ENCODE data around the gene FANCF. TPM values are rescaled to one million over a fixed set of nuclear protein-coding genes. Genes with fewer than 3 reads are reported as not detected.

Gene FANCF
- total RNA-seq, 1 donor from 2014 or later = 21.9 TPM

- Mint-ChIP-seq H3K4me3 (no peak overlapping the region), H3K27ac (no peak overlapping the region), H3K27me3 (no peaks in the 10 kb centered on the region), H3K4me1 (no peaks in the 10 kb centered on the region), H3K9me3 (no peaks in the 10 kb centered on the region), H3K36me3 (ENCODE audit: low read depth) (no peaks in the 10 kb centered on the region)
- ChIA-PET CTCF (interaction anchor here (1.1 kb wide), 1 partner anchor 11 kb away, joined by 3 read pairs; no protein-coding TSS in a partner anchor), POLR2A (no interaction called here)
- DNase-seq (no peak), ATAC-seq (ENCODE audit: low read depth) (no peak)
- no peak for TF ChIP-seq CTCF (IDR thresholded peaks at IDR 0.05)
- intact Hi-C loops (cut with micrococcal nuclease) = no loop called here
Measured at GRCh38 chr11:22634897-22635629, 9.4 kb upstream of the FANCF start.

GRCh38 chr11:22633354-22633902 lies 7.8 kb upstream of the FANCF start:
- ATAC-seq (ENCODE audit: low read depth) (no peak), DNase-seq (no peak)
- no peak overlapping the region for H3K27ac Mint-ChIP-seq
- no peaks in the 10 kb centered on the region for H3K4me1 Mint-ChIP-seq
- intact Hi-C loops (cut with micrococcal nuclease) = no loop called here
- H3K9me3 Mint-ChIP-seq = no peaks in the 10 kb centered on the region
- no peaks in the 10 kb centered on the region for H3K27me3 Mint-ChIP-seq
- H3K36me3 Mint-ChIP-seq (ENCODE audit: low read depth) = no peaks in the 10 kb centered on the region
- ChIA-PET CTCF (no interaction called here), POLR2A (interaction anchor here (0.6 kb wide), 1 partner anchor 451 kb away, joined by 5 read pairs; no protein-coding TSS in a partner anchor)
- no peak overlapping the region for H3K4me3 Mint-ChIP-seq
- no peak for TF ChIP-seq CTCF (IDR thresholded peaks at IDR 0.05)

- CTCF ChIA-PET = no interaction called here
- no peak for ATAC-seq (ENCODE audit: low read depth)
- POLR2A ChIA-PET = no interaction called here
- no peak overlapping the region for H3K4me3 Mint-ChIP-seq
- no peak overlapping the region for H3K27ac Mint-ChIP-seq
- H3K27me3 Mint-ChIP-seq = no peaks in the 10 kb centered on the region
- peaks cover 28% of the 10 kb centered on the region for H3K4me1 Mint-ChIP-seq
- intact Hi-C loops (cut with micrococcal nuclease) = loop anchor here (10.0 kb wide), 1 partner anchor 293 kb away; the partner anchor contains the start of gene SLC17A6
- H3K9me3 Mint-ChIP-seq = no peaks in the 10 kb centered on the region
- TF ChIP-seq CTCF (IDR thresholded peaks at IDR 0.05) = no peak
- peaks cover 20% of the 10 kb centered on the region for H3K36me3 Mint-ChIP-seq (ENCODE audit: low read depth)
- DNase-seq = no peak
Measured at GRCh38 chr11:22627421-22627820, 1.8 kb upstream of the FANCF start.

- Mint-ChIP-seq H3K36me3 (ENCODE audit: low read depth) (peaks cover 23% of the 10 kb centered on the region), H3K4me1 (peaks cover 34% of the 10 kb centered on the region), H3K27ac (peak overlapping the region; percentile 99), H3K9me3 (no peaks in the 10 kb centered on the region), H3K27me3 (no peaks in the 10 kb centered on the region), H3K4me3 (peak overlapping the region; percentile 100)
- ChIA-PET CTCF (no interaction called here), POLR2A (interaction anchor here (0.7 to 2.4 kb wide), 2 partner anchors 55 to 203 kb away, joined by 3 to 15 read pairs; partner anchors contain the start of gene SVIP)
- TF ChIP-seq CTCF (IDR thresholded peaks at IDR 0.05) = no peak
- intact Hi-C loops (cut with micrococcal nuclease) = loop anchor here (10.0 kb wide), 1 partner anchor 292 kb away; the partner anchor contains the start of gene SLC17A6
- DNase-seq (no peak), ATAC-seq (ENCODE audit: low read depth) (no peak)
Measured at GRCh38 chr11:22626573-22627239, 1.1 kb upstream of the FANCF start.
